Measurements from ENCODE around the gene C12orf57.

The C12orf57 gene

DNA sequence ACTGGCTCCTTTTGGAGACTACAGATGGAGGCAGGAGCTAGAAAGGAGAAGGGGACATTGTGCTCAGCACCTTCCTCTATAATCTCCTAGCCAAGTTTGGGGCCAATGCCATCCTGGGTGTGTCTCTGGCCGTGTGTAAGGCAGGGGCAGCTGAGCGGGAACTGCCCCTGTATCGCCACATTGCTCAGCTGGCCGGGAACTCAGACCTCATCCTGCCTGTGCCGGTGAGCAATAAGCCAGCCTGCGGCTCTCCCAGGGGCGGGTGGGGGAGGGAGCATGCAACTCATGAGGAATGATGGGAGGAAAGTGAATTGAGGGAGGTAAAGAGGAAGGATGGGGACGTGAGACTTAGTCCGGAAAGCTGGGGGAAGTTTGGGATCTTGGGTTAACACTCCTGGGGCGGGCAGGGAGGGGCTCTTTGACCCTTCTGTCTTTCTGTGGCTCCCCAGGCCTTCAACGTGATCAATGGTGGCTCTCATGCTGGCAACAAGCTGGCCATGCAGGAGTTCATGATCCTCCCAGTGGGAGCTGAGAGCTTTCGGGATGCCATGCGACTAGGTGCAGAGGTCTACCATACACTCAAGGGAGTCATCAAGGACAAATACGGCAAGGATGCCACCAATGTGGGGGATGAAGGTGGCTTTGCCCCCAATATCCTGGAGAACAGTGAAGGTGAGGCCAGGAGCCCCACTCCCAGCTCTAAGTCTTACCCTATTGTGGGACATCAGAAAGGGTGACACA, 26.2 kb upstream of the C12orf57 start:
- DNase-seq (ENCODE audit: low read depth): no peak

DNA sequence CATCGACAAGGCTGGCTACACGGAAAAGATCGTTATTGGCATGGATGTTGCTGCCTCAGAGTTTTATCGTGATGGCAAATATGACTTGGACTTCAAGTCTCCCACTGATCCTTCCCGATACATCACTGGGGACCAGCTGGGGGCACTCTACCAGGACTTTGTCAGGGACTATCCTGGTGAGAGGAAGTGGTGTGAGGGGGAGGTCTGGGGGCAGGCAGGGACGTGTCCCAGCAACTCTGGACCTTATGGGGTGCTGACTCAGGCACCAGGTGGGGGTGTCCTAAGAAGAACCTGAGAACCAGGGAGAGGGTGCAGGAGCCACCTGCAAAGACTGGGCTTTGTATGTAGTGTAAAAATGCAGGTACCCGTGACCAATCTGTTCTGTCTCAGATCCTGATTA, 24.2 kb upstream of the C12orf57 start:
- DNase-seq (ENCODE audit: low read depth): no peak

GRCh38 chr12:6921539-6921938, 22.3 kb upstream of the C12orf57 start:
- no peak for DNase-seq (ENCODE audit: low read depth)

- DNase-seq (ENCODE audit: low read depth): no peak
Observed at GRCh38 chr12:6921996-6922946, 21.6 kb upstream of the C12orf57 start.

GRCh38 chr12:6923003-6923732, 20.7 kb upstream of the C12orf57 start:
- no peak for DNase-seq (ENCODE audit: low read depth)

GRCh38 chr12:6923851-6924250, 20.0 kb upstream of the C12orf57 start:
- no peak for DNase-seq (ENCODE audit: low read depth)

GRCh38 chr12:6925239-6925539, 18.6 kb upstream of the C12orf57 start:
- no peak for DNase-seq (ENCODE audit: low read depth)

DNA sequence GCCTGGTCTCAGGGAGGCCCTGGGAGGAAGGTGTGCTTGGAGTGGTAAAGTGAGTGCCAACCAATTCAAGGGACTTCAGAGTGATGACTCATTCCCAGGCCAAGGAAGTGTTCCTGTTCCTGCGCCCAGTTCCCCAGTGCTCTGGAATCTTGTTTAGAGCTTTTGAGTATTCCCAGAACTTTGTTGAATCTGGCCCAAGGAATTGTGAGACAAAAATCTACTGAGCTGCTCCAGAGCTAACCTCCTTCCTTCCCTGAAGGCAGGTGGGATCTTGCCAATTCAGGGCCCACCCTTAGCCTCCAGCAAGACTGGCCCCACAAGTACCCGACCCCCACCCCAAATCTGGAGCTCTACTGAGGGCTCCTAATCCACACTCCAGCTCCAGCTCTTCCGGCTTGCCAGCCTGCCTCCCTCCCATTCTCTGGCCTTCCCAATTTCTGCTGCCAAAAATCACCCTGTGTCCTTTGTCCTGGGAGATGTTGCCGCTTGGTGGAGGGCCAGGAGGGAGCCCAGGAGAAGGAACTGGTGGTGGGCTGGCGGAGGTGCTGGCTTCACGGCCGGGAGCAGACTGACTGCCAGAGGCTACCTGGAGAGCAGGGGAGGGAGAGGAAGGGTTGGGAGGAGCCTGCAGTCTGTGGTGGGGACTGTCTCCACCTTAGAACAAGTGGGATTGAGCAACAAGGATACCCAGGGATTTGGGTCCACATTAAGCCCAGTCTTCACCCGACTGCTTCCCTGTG, 18.1 kb upstream of the C12orf57 start:
- DNase-seq (ENCODE audit: low read depth): peak; percentile 86

- DNase-seq (ENCODE audit: low read depth): peak; percentile 25
Observed at GRCh38 chr12:6927379-6928021, 16.3 kb upstream of the C12orf57 start, which contains the start of gene ATN1. Gene ATN1, plus strand, starts transcription at chr12:6927959. Its CDS starts 6,043 bp downstream, at chr12:6934002.

DNA sequence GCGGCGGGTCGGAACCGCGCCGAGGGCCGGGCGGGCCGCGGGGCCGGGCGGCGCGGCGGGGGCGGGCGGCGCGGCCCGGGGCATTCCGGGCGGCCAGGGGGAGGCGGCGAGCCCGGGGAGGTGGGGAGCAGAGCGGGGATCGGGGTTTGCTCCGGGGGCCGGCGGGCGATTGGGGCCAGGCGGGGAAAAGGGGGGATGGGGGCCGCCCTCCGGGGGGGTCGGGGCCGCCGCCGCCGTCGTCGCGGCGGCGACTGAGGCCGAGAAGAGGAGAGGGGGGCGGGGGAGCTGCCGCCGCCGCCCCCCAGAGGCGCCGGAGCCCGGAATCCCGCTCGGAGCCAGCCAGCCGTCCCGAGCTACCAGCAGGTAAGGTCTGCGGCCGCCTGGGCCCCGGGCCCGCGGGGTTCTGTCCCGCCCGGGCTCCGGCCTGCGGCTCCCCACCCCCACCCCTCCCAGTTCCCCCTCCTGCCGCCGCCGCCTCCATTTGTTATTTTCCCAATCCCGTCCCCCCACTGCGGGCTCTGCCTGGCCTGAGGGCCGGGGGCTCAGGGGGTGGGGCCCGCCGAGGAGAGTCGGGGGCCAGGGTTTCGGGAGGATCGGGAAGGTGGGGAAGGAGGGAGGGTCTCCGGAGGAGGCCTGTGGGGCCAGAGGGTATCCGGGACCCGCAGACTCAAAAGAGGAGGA, 15.7 kb upstream of the C12orf57 start:
- no peak for DNase-seq (ENCODE audit: low read depth)

- no peak for DNase-seq (ENCODE audit: low read depth)
Observed at GRCh38 chr12:6928703-6929407, 15.0 kb upstream of the C12orf57 start.

DNA sequence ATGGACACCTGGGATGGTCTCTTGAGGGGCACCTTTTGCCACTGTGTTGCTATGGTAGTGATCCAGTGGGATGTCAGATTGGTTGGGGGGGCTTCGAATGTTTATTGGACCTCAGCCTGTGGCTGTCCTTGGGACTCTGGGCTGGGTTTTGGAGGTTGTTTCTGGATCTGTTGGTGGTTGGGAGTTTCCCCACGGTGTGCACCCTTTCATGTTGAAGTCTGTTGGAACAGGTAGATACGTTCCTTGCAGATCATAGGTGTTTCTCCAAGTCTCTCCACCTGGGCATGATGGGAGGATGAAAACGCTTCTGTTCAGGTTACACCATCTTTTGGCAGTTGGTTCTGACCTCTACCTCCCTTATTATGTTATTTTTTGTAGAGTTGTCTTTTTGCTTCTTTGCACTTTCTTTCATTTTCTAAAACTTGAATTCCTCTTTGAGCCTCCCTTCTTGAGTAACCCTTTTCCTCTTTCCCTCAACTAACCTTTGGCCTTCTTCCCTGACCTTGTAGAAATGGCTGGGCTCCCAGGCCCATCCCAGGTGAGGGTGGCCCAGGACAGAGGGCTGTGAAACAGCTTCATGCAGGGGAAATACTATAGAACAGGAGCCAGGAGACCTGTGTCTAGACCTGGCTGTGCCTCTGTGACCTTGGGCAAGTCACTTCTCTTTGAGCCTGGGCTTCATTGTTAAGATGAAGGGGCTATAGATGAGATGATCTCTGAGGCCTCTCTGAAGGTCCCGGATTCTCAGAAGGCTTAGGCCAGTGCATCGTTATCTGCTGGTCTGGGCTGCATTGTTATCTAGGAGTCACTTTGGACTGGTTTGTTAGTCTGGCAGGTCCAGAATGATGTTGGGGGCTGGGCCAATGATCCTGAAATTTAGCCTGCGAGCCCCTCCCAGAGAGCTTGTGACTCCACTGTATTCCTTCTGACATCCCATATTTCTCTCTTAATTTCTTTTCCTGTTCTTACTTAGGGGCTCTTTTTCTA, 14.1 kb upstream of the C12orf57 start:
- DNase-seq (ENCODE audit: low read depth): no peak

DNA sequence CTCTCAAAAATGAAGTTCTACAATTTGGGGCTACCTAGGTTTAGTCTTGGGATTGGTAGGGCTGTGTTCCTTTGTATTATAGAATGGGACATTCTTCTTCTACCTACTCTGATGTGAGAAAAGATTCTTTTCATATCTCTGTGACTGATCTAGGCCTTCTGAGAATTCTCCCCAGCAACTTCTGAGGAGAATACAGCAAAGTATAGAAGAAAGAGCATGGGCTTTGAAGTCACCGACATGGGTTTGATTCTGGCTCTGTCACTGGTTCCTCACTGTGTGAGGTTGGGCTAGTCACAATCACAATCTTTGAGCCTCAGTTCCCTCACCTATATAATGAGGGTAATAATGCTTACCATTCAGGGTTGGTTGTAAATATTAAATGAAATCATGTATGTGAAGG, 11.1 kb upstream of the C12orf57 start:
- DNase-seq (ENCODE audit: low read depth): no peak

GRCh38 chr12:6934110-6934509, 9.7 kb upstream of the C12orf57 start:
- DNase-seq (ENCODE audit: low read depth): no peak

DNA sequence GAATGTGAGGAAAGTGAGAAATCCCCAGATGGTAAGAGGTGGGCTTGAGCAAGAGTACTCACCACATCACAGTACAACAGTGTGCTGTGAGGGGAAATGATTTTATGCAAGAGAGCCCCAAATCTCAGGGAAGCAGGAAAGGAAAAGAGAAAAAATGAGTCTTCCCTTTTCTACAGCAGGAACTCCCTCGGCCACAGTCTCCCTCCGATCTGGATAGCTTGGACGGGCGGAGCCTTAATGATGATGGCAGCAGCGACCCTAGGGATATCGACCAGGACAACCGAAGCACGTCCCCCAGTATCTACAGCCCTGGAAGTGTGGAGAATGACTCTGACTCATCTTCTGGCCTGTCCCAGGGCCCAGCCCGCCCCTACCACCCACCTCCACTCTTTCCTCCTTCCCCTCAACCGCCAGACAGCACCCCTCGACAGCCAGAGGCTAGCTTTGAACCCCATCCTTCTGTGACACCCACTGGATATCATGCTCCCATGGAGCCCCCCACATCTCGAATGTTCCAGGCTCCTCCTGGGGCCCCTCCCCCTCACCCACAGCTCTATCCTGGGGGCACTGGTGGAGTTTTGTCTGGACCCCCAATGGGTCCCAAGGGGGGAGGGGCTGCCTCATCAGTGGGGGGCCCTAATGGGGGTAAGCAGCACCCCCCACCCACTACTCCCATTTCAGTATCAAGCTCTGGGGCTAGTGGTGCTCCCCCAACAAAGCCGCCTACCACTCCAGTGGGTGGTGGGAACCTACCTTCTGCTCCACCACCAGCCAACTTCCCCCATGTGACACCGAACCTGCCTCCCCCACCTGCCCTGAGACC, 8.2 kb upstream of the C12orf57 start:
- DNase-seq (ENCODE audit: low read depth): no peak

- no peak for DNase-seq (ENCODE audit: low read depth)
Observed at GRCh38 chr12:6936194-6936635, 7.6 kb upstream of the C12orf57 start.

DNA sequence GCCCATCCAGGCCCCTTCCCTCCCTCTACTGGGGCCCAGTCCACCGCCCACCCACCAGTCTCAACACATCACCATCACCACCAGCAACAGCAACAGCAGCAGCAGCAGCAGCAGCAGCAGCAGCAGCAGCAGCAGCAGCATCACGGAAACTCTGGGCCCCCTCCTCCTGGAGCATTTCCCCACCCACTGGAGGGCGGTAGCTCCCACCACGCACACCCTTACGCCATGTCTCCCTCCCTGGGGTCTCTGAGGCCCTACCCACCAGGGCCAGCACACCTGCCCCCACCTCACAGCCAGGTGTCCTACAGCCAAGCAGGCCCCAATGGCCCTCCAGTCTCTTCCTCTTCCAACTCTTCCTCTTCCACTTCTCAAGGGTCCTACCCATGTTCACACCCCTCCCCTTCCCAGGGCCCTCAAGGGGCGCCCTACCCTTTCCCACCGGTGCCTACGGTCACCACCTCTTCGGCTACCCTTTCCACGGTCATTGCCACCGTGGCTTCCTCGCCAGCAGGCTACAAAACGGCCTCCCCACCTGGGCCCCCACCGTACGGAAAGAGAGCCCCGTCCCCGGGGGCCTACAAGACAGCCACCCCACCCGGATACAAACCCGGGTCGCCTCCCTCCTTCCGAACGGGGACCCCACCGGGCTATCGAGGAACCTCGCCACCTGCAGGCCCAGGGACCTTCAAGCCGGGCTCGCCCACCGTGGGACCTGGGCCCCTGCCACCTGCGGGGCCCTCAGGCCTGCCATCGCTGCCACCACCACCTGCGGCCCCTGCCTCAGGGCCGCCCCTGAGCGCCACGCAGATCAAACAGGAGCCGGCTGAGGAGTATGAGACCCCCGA, 7.0 kb upstream of the C12orf57 start:
- DNase-seq (ENCODE audit: low read depth): no peak
